GM12878 (cell line): ENCODE results near the gene ENPP1. TPM values are rescaled to one million over a fixed set of nuclear protein-coding genes. Genes with fewer than 3 reads are reported as not detected.

Experiments used
- BCL11A ChIP-seq: IDR thresholded peaks from 2 replicates; pipeline ENCODE4 v1.6.1; 2011; ENCODE audit warnings: low read depth, low read length
- CBX3 ChIP-seq: fragments of 200-600 bp; sonication (generic); IDR thresholded peaks from 2 replicates; pipeline ENCODE4 v1.6.1; 2016; ENCODE audit warnings: low read depth, borderline replicate concordance
- HDAC6 ChIP-seq: fragments of 200-600 bp; sonication (generic); IDR thresholded peaks from one replicate; pipeline ENCODE4 v1.8.0; 2017; ENCODE audit warnings: antibody characterized with exemption; ENCODE audit not compliant: unreplicated experiment
- KAT2A ChIP-seq: conservative IDR thresholded peaks from 2 replicates; pipeline ENCODE4 v1.6.1; 2011; ENCODE audit warnings: low read depth, low read length; ENCODE audit not compliant: control insufficient read depth
- KLF5 ChIP-seq: fragments of 450-650 bp; IDR thresholded peaks from 2 replicates; pipeline ENCODE4 v1.6.1; 2014; ENCODE audit warnings: mild to moderate bottlenecking; ENCODE audit not compliant: partially characterized antibody
- LARP7 ChIP-seq: fragments of 450-650 bp; IDR thresholded peaks from 2 replicates; pipeline ENCODE4 v1.6.1; 2017; ENCODE audit warnings: mild to moderate bottlenecking
- MYC ChIP-seq: IDR thresholded peaks from 2 replicates; pipeline ENCODE4 v1.6.1; 2011; ENCODE audit warnings: mild to moderate bottlenecking, low read length, moderate library complexity, inconsistent platforms; ENCODE audit not compliant: insufficient read depth, insufficient replicate concordance, insufficient read length, severe bottlenecking
- NBN ChIP-seq: fragments of 450-650 bp; IDR thresholded peaks from 2 replicates; pipeline ENCODE4 v1.6.1; 2016
- NFYA ChIP-seq: IDR thresholded peaks from 2 replicates; pipeline ENCODE4 v1.6.1; 2011; ENCODE audit warnings: low read depth, mild to moderate bottlenecking, low read length, improper control_type of control experiment, borderline replicate concordance
- NR2F1 ChIP-seq: fragments of 450-650 bp; conservative IDR thresholded peaks from 2 replicates; pipeline ENCODE4 v1.6.1; 2017; ENCODE audit warnings: mild to moderate bottlenecking
- POLR2AphosphoS2 ChIP-seq: IDR thresholded peaks from 2 replicates; pipeline ENCODE4 v1.6.1; 2011; ENCODE audit warnings: low read depth, mild to moderate bottlenecking, low read length, improper control_type of control experiment, moderate library complexity
- RAD21 ChIP-seq: IDR thresholded peaks from 2 replicates; pipeline ENCODE4 v1.6.1; 2011; ENCODE audit warnings: mild to moderate bottlenecking, low read depth, low read length, moderate library complexity; ENCODE audit not compliant: insufficient read depth
- YY1 ChIP-seq: IDR thresholded peaks from 2 replicates; pipeline ENCODE4 v1.6.1; 2011; ENCODE audit warnings: low read depth, mild to moderate bottlenecking, low read length
- ZNF217 ChIP-seq: fragments of 450-650 bp; IDR thresholded peaks from 2 replicates; pipeline ENCODE4 v1.6.1; 2017; ENCODE audit warnings: antibody characterized with exemption, mild to moderate bottlenecking
- ZNF24 ChIP-seq: fragments of 450-650 bp; IDR thresholded peaks from 2 replicates; pipeline ENCODE4 v1.6.1; 2017; ENCODE audit warnings: antibody characterized with exemption, mild to moderate bottlenecking
- polyA plus RNA-seq, 11 experiments: library from polyadenylated mRNA; depleted of rRNA in 4 of 11; unstranded in 6 of 11; stranded (reverse) in 5 of 11; fragments of >200 nt; fragmentation: Nextera tagmentation in 4 of 11; fragmentation: Illumina TruSeq in 1 of 11; extraction: Ambion mirVana in 4 of 11; extraction: Trizol in 1 of 11; gene quantifications; 1 replicate in 1 of 11; 2 replicates in 10 of 11; pipeline versions ENCODE4 v1.2.1 to v1.2.3, GENCODE V29; 2011 to 2016; ENCODE audit warnings: inconsistent platforms in 2 of 11, missing spikeins in 2 of 11, low read depth in 1 of 11
- total RNA-seq, 4 experiments: library from RNA; depleted of rRNA in 3 of 4; stranded (reverse); fragments of >200 nt in 3 of 4; fragmentation: Illumina TruSeq in 1 of 4; extraction: Trizol in 1 of 4; gene quantifications; 2 replicates each; pipeline versions ENCODE4 v1.2.1 to v1.2.3, GENCODE V29; 2013 to 2021
- TF ChIP-seq, protein P1 (sequence below): IDR thresholded peaks from 2 replicates; pipeline ENCODE4 v1.6.1; 2012; ENCODE audit warnings: improper control_type of control experiment, low read depth, low read length; ENCODE audit not compliant: insufficient replicate concordance
- TF ChIP-seq, protein P2 (sequence below): IDR thresholded peaks from 2 replicates; pipeline ENCODE4 v1.6.1; 2011; ENCODE audit warnings: mild to moderate bottlenecking, low read depth, low read length, moderate library complexity; ENCODE audit not compliant: insufficient replicate concordance
- TF ChIP-seq, protein P3 (sequence below): fragments of 450-650 bp; formaldehyde crosslinking; IDR thresholded peaks from 2 replicates; pipeline ENCODE4 v1.5.0; 2022; ENCODE audit warnings: mild to moderate bottlenecking, missing genetic modification characterization
- TF ChIP-seq, protein P4 (sequence below): IDR thresholded peaks from 2 replicates; pipeline ENCODE4 v1.6.1; 2011; ENCODE audit warnings: borderline replicate concordance, low read depth, mild to moderate bottlenecking, moderate library complexity, low read length; ENCODE audit not compliant: insufficient read depth, poor library complexity, severe bottlenecking

Gene ENPP1
- total and polyA plus RNA-seq, 10 of the 15 experiments (the other 5 are each of a cell fraction or from before 2014, with no cell fraction given): 0.03 to 0.05 TPM; not detected in 8

DNA sequence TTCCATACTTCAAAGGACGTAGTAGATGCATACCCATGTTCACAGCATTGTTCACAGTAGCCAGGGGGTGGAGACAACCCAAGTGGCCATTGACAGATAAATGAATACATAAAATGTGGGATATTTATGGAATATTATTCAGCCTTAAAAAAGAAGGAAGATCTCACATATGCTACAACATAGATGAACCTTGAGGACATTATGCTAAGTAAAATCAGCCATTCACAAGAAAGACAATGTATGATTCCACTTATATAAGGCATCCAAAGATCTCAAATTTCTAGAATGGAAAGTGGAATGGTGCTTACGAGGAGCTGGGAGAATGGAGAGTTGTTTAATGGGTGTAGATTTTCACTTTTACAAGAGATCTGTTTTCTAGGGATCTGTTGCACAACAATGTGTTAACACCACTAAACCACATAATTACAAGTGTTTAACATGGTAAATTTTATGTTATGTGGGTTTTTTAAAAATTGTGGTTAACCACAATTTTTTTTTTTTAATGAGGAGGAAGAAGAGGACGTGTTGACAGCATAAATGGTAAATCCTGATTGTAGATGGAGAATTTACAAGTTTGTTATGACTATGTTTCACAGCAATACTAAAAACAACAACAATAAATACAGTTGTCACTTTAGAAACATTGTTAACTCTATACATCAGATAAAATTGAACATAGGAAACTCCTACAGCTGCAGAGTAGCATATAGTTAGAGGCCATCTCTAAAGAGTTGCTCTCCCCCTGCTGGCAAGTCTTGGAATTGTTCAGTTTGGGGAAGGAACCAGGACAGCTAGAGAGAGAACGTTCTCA is 101.8 kb downstream of the ENPP1 start (continued):
- no peak for TF ChIP-seq NFYA
- TF ChIP-seq KLF5: no peak
- no peak for TF ChIP-seq ZNF24
- TF ChIP-seq HDAC6: no peak
- TF ChIP-seq YY1: 0 out of 2 replicates have a peak, but pooled peaks have one; percentile 33
- TF ChIP-seq ZNF217: no peak
- no peak for TF ChIP-seq KAT2A
- no peak for TF ChIP-seq MYC
- no peak for TF ChIP-seq NBN
- no peak for TF ChIP-seq LARP7
- TF ChIP-seq, protein P1, sequence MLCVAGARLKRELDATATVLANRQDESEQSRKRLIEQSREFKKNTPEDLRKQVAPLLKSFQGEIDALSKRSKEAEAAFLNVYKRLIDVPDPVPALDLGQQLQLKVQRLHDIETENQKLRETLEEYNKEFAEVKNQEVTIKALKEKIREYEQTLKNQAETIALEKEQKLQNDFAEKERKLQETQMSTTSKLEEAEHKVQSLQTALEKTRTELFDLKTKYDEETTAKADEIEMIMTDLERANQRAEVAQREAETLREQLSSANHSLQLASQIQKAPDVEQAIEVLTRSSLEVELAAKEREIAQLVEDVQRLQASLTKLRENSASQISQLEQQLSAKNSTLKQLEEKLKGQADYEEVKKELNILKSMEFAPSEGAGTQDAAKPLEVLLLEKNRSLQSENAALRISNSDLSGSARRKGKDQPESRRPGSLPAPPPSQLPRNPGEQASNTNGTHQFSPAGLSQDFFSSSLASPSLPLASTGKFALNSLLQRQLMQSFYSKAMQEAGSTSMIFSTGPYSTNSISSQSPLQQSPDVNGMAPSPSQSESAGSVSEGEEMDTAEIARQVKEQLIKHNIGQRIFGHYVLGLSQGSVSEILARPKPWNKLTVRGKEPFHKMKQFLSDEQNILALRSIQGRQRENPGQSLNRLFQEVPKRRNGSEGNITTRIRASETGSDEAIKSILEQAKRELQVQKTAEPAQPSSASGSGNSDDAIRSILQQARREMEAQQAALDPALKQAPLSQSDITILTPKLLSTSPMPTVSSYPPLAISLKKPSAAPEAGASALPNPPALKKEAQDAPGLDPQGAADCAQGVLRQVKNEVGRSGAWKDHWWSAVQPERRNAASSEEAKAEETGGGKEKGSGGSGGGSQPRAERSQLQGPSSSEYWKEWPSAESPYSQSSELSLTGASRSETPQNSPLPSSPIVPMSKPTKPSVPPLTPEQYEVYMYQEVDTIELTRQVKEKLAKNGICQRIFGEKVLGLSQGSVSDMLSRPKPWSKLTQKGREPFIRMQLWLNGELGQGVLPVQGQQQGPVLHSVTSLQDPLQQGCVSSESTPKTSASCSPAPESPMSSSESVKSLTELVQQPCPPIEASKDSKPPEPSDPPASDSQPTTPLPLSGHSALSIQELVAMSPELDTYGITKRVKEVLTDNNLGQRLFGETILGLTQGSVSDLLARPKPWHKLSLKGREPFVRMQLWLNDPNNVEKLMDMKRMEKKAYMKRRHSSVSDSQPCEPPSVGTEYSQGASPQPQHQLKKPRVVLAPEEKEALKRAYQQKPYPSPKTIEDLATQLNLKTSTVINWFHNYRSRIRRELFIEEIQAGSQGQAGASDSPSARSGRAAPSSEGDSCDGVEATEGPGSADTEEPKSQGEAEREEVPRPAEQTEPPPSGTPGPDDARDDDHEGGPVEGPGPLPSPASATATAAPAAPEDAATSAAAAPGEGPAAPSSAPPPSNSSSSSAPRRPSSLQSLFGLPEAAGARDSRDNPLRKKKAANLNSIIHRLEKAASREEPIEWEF: no peak
- TF ChIP-seq, protein P2, sequence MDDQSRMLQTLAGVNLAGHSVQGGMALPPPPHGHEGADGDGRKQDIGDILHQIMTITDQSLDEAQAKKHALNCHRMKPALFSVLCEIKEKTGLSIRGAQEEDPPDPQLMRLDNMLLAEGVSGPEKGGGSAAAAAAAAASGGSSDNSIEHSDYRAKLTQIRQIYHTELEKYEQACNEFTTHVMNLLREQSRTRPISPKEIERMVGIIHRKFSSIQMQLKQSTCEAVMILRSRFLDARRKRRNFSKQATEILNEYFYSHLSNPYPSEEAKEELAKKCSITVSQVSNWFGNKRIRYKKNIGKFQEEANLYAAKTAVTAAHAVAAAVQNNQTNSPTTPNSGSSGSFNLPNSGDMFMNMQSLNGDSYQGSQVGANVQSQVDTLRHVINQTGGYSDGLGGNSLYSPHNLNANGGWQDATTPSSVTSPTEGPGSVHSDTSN: no peak
- TF ChIP-seq CBX3: no peak
- TF ChIP-seq BCL11A: no peak
- TF ChIP-seq, protein P3, sequence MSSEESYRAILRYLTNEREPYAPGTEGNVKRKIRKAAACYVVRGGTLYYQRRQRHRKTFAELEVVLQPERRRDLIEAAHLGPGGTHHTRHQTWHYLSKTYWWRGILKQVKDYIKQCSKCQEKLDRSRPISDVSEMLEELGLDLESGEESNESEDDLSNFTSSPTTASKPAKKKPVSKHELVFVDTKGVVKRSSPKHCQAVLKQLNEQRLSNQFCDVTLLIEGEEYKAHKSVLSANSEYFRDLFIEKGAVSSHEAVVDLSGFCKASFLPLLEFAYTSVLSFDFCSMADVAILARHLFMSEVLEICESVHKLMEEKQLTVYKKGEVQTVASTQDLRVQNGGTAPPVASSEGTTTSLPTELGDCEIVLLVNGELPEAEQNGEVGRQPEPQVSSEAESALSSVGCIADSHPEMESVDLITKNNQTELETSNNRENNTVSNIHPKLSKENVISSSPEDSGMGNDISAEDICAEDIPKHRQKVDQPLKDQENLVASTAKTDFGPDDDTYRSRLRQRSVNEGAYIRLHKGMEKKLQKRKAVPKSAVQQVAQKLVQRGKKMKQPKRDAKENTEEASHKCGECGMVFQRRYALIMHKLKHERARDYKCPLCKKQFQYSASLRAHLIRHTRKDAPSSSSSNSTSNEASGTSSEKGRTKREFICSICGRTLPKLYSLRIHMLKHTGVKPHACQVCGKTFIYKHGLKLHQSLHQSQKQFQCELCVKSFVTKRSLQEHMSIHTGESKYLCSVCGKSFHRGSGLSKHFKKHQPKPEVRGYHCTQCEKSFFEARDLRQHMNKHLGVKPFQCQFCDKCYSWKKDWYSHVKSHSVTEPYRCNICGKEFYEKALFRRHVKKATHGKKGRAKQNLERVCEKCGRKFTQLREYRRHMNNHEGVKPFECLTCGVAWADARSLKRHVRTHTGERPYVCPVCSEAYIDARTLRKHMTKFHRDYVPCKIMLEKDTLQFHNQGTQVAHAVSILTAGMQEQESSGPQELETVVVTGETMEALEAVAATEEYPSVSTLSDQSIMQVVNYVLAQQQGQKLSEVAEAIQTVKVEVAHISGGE: no peak
- TF ChIP-seq, protein P4, sequence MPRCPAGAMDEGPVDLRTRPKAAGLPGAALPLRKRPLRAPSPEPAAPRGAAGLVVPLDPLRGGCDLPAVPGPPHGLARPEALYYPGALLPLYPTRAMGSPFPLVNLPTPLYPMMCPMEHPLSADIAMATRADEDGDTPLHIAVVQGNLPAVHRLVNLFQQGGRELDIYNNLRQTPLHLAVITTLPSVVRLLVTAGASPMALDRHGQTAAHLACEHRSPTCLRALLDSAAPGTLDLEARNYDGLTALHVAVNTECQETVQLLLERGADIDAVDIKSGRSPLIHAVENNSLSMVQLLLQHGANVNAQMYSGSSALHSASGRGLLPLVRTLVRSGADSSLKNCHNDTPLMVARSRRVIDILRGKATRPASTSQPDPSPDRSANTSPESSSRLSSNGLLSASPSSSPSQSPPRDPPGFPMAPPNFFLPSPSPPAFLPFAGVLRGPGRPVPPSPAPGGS: no peak
- TF ChIP-seq POLR2AphosphoS2: no peak
- TF ChIP-seq RAD21: peak; percentile 65
- no peak for TF ChIP-seq NR2F1
